Adrenal gland (tissue), 12 donors: ENCODE data around the gene PIEZO1. TPM values are rescaled to one million over a fixed set of nuclear protein-coding genes. Genes with fewer than 3 reads are reported as not detected.

Experiments
- DNase-seq, 7 donors: peaks; one replicate each; pipeline ENCODE4 v3.0.0-alpha.2; 2019 to 2020
- H3K27ac ChIP-seq, 5 donors: fragments of 200-600 bp; sonication (generic) in 4 of 5; 1 replicate in 3 of 5; 2 replicates in 2 of 5; pipeline versions ENCODE4 v1.5.1 to v1.8.0; 2016 to 2020; ENCODE audit warnings: mild to moderate bottlenecking in 1 of 5
- H3K27me3 ChIP-seq: fragments of 200-600 bp; 2 replicates; pipeline ENCODE4 v1.8.0; 2021
- H3K36me3 ChIP-seq, 2 donors: fragments of 200-600 bp; replicated peaks in 1 of 2; 1 replicate in 1 of 2; 2 replicates in 1 of 2; pipeline versions ENCODE4 v1.5.1 to v1.8.0; 2018 to 2022
- H3K4me1 ChIP-seq, 2 donors: fragments of 200-600 bp; replicated peaks in 1 of 2; 1 replicate in 1 of 2; 2 replicates in 1 of 2; pipeline versions ENCODE4 v1.5.1 to v1.8.0; 2018 to 2021
- H3K4me3 ChIP-seq, 4 donors: fragments of 200-600 bp; sonication (generic) in 3 of 4; one replicate each; pipeline ENCODE4 v1.5.1; 2016 to 2018
- H3K9me3 ChIP-seq, 3 donors: fragments of 200-600 bp; sonication (generic) in 1 of 3; replicated peaks in 1 of 3; 1 replicate in 2 of 3; 2 replicates in 1 of 3; pipeline versions ENCODE4 v1.5.1 to v1.8.0; 2016 to 2021
- POLR2A ChIP-seq, 2 donors: fragments of 450-650 bp; IDR thresholded peaks; one replicate each; pipeline ENCODE4 v1.6.1; 2017; ENCODE audit warnings: antibody characterized with exemption in 2 of 2, mild to moderate bottlenecking in 2 of 2, moderate library complexity in 1 of 2
- WGBS, 4 donors: extraction: QIAGEN DNeasy Blood & Tissue Kit in 2 of 4; methylation state at CpG; one replicate each; pipeline versions ENCODE4 v1.1.5 to v1.1.7; 2013 to 2017; 5-methylcytosine and 5-hydroxymethylcytosine counted together
- intact Hi-C, 2 donors: fragments of 100-400 bp; cut with DNase I; formaldehyde crosslinking; loops; one replicate each; pipeline versions ENCODE4 v1.14.1 to v1.15.0; 2022 to 2023
- polyA plus RNA-seq, 3 donors: library from polyadenylated mRNA; stranded (reverse); fragments of 200-250 nt in 2 of 3; fragments of 350-450 nt in 1 of 3; fragmentation: Illumina TruSeq in 1 of 3; extraction: RNeasy Lipid Tissue Mini Kit (QIAGEN cat#74804) in 1 of 3; gene quantifications; one replicate each; pipeline ENCODE4 v1.2.3, GENCODE V29; 2013 to 2014
- total RNA-seq, 9 donors: library from RNA; depleted of rRNA in 4 of 9; stranded (reverse); fragments of >200 nt in 4 of 9; fragments of 120-200 nt in 1 of 9; fragmentation: NEBNext Ultra II Directional in 1 of 9; extraction: Animal tissue kit (Norgen Biotek cat#: 25700) in 1 of 9; gene quantifications; one replicate each; pipeline versions ENCODE4 v1.1.0 to v1.2.4, GENCODE V29; 2013 to 2023
- TF ChIP-seq, protein P1 (sequence below), 6 experiments: fragments of 450-650 bp in 4 of 6; fragments of 200-600 bp in 2 of 6; sonication (generic) in 1 of 6; IDR thresholded peaks; 1 replicate in 5 of 6; 2 replicates in 1 of 6; pipeline versions ENCODE4 v1.5.1 to v1.8.0; 2016 to 2021; ENCODE audit warnings: antibody characterized with exemption in 6 of 6, mild to moderate bottlenecking in 2 of 6, moderate library complexity in 1 of 6
- donor health status: healthy with polysubstance abuse.
- donor health status: Bipolar disorder and iron deficiency.
- donor health status: DM: yes; HTN: yes; CAD: no.
- donor health status: DM: no; HTN: no; CAD: no.
- donor health status: DM: no; HTN: no; CAD: no.
- donor health status: DM: yes; HTN: yes; CAD: no.

The PIEZO1 gene
- total and polyA plus RNA-seq, 12 donors: 7.9 to 327 (median 92.4) TPM

DNA sequence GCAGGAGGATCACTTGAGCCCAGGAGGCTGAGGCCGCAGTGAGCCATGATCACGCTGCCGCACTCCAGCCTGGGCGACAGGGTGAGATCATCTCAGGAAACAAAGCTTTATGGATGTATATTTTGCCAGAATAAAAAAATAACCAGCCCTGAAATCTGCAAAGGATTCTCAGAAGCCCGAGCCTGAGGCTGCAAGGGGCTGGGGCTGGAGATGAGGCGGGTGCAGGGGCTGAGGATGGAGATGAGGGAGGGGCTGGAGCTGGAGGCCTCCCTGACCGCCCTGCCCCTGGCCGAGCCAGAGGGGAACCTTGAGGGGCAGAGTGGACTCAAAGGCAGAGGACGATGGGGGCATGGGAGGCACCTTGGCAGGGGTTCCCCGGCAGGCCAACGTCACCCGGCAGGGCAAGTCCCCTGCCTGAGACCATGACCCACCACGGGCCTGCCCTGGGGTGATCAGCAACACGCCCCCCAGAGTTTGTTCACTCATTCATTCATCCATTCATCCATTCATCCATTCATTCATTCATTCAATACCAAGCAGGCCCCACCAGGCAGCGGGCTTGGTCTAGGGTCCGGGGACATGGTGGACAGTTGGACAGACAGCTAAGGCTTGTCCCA lies 32.5 kb downstream of the PIEZO1 start:
- no peaks in the 10 kb centered on the region for H3K9me3 ChIP-seq
- no peaks in the 10 kb centered on the region for H3K27me3 ChIP-seq
- intact Hi-C loops: no loop called here
- H3K4me3 ChIP-seq: no peak overlapping the region
- no peak for TF ChIP-seq POLR2A (IDR thresholded peaks at IDR 0.05)
- TF ChIP-seq, protein P1, sequence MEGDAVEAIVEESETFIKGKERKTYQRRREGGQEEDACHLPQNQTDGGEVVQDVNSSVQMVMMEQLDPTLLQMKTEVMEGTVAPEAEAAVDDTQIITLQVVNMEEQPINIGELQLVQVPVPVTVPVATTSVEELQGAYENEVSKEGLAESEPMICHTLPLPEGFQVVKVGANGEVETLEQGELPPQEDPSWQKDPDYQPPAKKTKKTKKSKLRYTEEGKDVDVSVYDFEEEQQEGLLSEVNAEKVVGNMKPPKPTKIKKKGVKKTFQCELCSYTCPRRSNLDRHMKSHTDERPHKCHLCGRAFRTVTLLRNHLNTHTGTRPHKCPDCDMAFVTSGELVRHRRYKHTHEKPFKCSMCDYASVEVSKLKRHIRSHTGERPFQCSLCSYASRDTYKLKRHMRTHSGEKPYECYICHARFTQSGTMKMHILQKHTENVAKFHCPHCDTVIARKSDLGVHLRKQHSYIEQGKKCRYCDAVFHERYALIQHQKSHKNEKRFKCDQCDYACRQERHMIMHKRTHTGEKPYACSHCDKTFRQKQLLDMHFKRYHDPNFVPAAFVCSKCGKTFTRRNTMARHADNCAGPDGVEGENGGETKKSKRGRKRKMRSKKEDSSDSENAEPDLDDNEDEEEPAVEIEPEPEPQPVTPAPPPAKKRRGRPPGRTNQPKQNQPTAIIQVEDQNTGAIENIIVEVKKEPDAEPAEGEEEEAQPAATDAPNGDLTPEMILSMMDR (IDR thresholded peaks at IDR 0.05): no peak
- no peak overlapping the region for H3K27ac ChIP-seq
- WGBS, 4 donors: 88 to 96% (median 92%) methylated on average over 14 to 16 of the region's 16 CpGs
- no peak for DNase-seq
- H3K36me3 ChIP-seq: no peaks in the 10 kb centered on the region
- no peaks in the 10 kb centered on the region for H3K4me1 ChIP-seq

DNA sequence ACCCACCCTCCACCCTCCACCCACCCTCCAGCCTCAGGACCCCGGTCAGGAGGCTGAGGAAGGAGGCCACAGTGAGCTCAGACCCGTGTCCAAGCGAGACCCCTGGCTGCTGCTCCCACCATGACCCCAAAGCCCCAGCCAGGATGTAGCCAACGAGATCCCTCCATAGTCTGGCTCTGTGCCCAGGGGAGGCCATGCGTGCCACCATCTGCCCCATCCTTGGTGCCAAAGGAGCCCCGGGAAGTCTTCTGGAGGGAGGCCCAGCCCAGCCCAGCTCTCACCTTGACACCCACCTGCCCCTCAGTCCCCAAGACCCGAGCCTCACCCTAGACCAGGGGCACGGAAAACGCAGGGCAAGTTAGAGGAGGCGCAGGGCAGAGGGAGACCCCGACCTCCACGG lies 34.2 kb downstream of the PIEZO1 start:
- TF ChIP-seq, protein P1 (IDR thresholded peaks at IDR 0.05): no peak
- TF ChIP-seq POLR2A (IDR thresholded peaks at IDR 0.05): no peak
- H3K27ac ChIP-seq: no peak overlapping the region

DNA sequence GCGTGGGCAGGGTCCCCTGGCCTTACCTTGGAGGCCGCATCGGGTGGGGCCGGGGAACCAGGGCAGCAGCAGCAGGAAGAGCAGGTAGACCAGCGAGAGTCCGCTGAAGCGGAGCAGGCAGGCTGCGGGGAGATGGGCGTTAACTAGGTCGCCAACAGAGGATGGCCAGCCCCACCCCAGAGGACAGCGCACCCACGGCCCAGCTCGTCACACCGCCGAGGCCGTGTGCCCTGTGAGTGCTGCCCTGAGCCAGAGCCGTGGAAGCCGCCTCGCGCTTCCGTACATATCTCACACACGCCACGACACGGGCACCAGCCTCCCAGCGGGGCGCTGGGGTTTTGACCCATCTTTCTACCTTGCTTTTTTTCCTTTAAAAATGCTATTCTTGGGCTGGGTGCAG lies 35.7 kb downstream of the PIEZO1 start:
- intact Hi-C loops: no loop called here

More for the DNA sequence above, 34.2 kb downstream of the PIEZO1 start:
- H3K9me3 ChIP-seq: no peaks in the 10 kb centered on the region
- H3K36me3 ChIP-seq: no peaks in the 10 kb centered on the region
- H3K4me1 ChIP-seq: no peaks in the 10 kb centered on the region
- intact Hi-C loops: no loop called here
- no peak for DNase-seq
- 78 to 85% (median 82%) methylated on average over 9 to 12 of the region's 12 CpGs; no CpG with 5 or more reads in 1 of the 4 donors for WGBS, 4 donors
- H3K4me3 ChIP-seq: no peak overlapping the region
- no peaks in the 10 kb centered on the region for H3K27me3 ChIP-seq

DNA sequence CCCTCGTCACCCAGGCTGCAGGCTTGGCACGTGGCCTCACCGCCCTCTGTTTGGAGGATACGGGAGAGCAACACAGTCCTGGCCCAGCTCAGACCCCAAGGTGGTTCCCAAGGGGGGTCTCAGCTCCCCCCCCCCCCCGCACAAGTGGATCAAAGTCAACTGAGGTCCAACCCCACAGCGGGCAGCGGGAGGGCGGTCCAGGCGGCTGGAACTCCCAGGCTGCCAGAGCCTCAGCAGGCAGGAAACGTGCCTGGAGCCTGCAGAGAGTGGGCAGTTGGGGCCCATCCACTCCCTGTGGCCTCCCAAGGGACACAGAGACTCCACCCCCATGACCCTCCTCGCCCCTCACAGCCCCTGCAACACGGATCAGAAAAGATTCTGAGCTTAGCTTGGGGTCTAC lies 36.7 kb downstream of the PIEZO1 start:
- intact Hi-C loops: no loop called here
- 89 to 96% (median 92%) methylated on average over 3 to 12 of the region's 12 CpGs for WGBS, 4 donors
- no peaks in the 10 kb centered on the region for H3K36me3 ChIP-seq
- TF ChIP-seq POLR2A (IDR thresholded peaks at IDR 0.05): no peak
- TF ChIP-seq, protein P1 (IDR thresholded peaks at IDR 0.05): no peak
- H3K4me3 ChIP-seq: no peak overlapping the region
- DNase-seq: no peak
- H3K4me1 ChIP-seq: peaks cover 0 to 12% of the 10 kb centered on the region in 2 donors
- no peak overlapping the region for H3K27ac ChIP-seq
- H3K27me3 ChIP-seq: no peaks in the 10 kb centered on the region
- no peaks in the 10 kb centered on the region for H3K9me3 ChIP-seq

More for the DNA sequence above, 35.7 kb downstream of the PIEZO1 start:
- Histone ChIP-seq H3K27me3 (no peaks in the 10 kb centered on the region), H3K9me3 (no peaks in the 10 kb centered on the region), H3K4me3 (no peak overlapping the region), H3K27ac (no peak overlapping the region), H3K4me1 (peaks cover 0 to 6% of the 10 kb centered on the region in 2 donors), H3K36me3 (no peaks in the 10 kb centered on the region)
- DNase-seq: no peak
- 96 to 98% (median 97%) methylated on average over 18 to 26 of the region's 26 CpGs for WGBS, 4 donors
- TF ChIP-seq, protein P1 (IDR thresholded peaks at IDR 0.05): no peak
- TF ChIP-seq POLR2A (IDR thresholded peaks at IDR 0.05): no peak
